Hepatocyte (in vitro differentiated cells): ENCODE measurements around the gene CD79B.
"Not testable (repeated sequence)": the region's sequence is repeated elsewhere in the genome, so short reads cannot be mapped to it uniquely, and the experiment has no call there.

ENCODE experiments used
- CTCF ChIP-seq: fragments of 200-600 bp; sonication (generic); IDR thresholded peaks from 2 replicates; pipeline ENCODE4 v1.5.1; 2016; ENCODE audit warnings: antibody characterized with exemption, mild to moderate bottlenecking; ENCODE audit not compliant: poor library complexity
- EZH2 ChIP-seq: fragments of 200-600 bp; sonication (generic); IDR thresholded peaks from 2 replicates; pipeline ENCODE4 v1.6.1; 2016; ENCODE audit warnings: antibody characterized with exemption, mild to moderate bottlenecking, borderline replicate concordance
- EZH2phosphoT487 ChIP-seq: fragments of 200-600 bp; sonication (generic); IDR thresholded peaks from one replicate; pipeline ENCODE4 v1.6.1; 2018; ENCODE audit warnings: antibody characterized with exemption, mild to moderate bottlenecking, low read depth, moderate library complexity; ENCODE audit not compliant: unreplicated experiment, severe bottlenecking

- TF ChIP-seq CTCF, EZH2, EZH2phosphoT487: not testable (repeated sequence)
These were observed 13.3 kb downstream of the CD79B start, which contains the start of gene GH1 for GRCh38 chr17:63918789-63919305.
